ENCODE results near the gene RDH5. TPM values are rescaled to one million over a fixed set of nuclear protein-coding genes. Genes with fewer than 3 reads are reported as not detected.

The RDH5 gene
- total and polyA plus RNA-seq, 4 donors = 9.2 to 61.7 (median 29.2) TPM

Small RNA genes within 50 kb of the gene (small RNA-seq; reads per million reads assigned to genes)
- gene AC009779.1 (not detected), gene RF00017 (not detected)

Other genes with a start within 250 kb of the RDH5 start
- not detected for gene OR6C68, start 228.0 kb upstream of the RDH5 start, total RNA-seq
- not detected for gene OR6C68, start 228.0 kb upstream of the RDH5 start, polyA plus RNA-seq
- not detected for gene OR6C4, start 170.8 kb upstream of the RDH5 start, total RNA-seq
- gene OR6C4, start 170.8 kb upstream of the RDH5 start, polyA plus RNA-seq = not detected
- gene OR2AP1, start 147.9 kb upstream of the RDH5 start, total RNA-seq = not detected
- gene OR2AP1, start 147.9 kb upstream of the RDH5 start, polyA plus RNA-seq = not detected
- gene OR10P1, start 83.5 kb upstream of the RDH5 start, total RNA-seq = not detected
- gene OR10P1, start 83.5 kb upstream of the RDH5 start, polyA plus RNA-seq = not detected
- gene ITGA7, start 12.5 kb upstream of the RDH5 start, total RNA-seq = 1 to 10 TPM in 1 of 2 donors, under 1 TPM in 1; 0.98 to 3.8 TPM
- 1 to 10 TPM; 2.8 to 4.9 TPM for gene ITGA7, start 12.5 kb upstream of the RDH5 start, polyA plus RNA-seq
- gene BLOC1S1, start 4.3 kb upstream of the RDH5 start, total RNA-seq = 10 to 100 TPM; 43.7 to 79.6 TPM
- gene BLOC1S1, start 4.3 kb upstream of the RDH5 start, polyA plus RNA-seq = 100 to 1,000 TPM; 150 TPM
- gene CD63, start 8.6 kb downstream of the RDH5 start, total RNA-seq = 100 to 1,000 TPM; 185 to 373 TPM
- 100 to 1,000 TPM; 328 to 348 TPM for gene CD63, start 8.6 kb downstream of the RDH5 start, polyA plus RNA-seq
- gene GDF11, start 22.7 kb downstream of the RDH5 start, total RNA-seq = 1 to 10 TPM in 1 of 2 donors, under 1 TPM in 1; 0.84 to 5.0 TPM
- gene GDF11, start 22.7 kb downstream of the RDH5 start, polyA plus RNA-seq = under 1 TPM; 0.40 to 0.55 TPM
- 10 to 100 TPM; 19.1 to 29.5 TPM for gene SARNP, start 97.3 kb downstream of the RDH5 start, total RNA-seq
- gene SARNP, start 97.3 kb downstream of the RDH5 start, polyA plus RNA-seq = 10 to 100 TPM; 21.7 to 34.2 TPM
- 10 to 100 TPM; 12.8 to 13.1 TPM for gene ORMDL2, start 97.6 kb downstream of the RDH5 start, total RNA-seq
- gene ORMDL2, start 97.6 kb downstream of the RDH5 start, polyA plus RNA-seq = 10 to 100 TPM; 35.7 to 54.2 TPM
- gene DNAJC14, start 109.2 kb downstream of the RDH5 start, total RNA-seq = 10 to 100 TPM; 15.4 to 22.0 TPM
- 10 to 100 TPM in 1 of 2 donors, 1 to 10 TPM in 1; 4.8 to 11.9 TPM for gene DNAJC14, start 109.2 kb downstream of the RDH5 start, polyA plus RNA-seq
- 1 to 10 TPM; 1.1 TPM for gene MMP19, start 122.5 kb downstream of the RDH5 start, total RNA-seq
- gene MMP19, start 122.5 kb downstream of the RDH5 start, polyA plus RNA-seq = 1 to 10 TPM; 1.6 to 2.4 TPM
- gene PYM1, start 207.5 kb downstream of the RDH5 start, total RNA-seq = 10 to 100 TPM; 16.7 to 21.0 TPM
- gene PYM1, start 207.5 kb downstream of the RDH5 start, polyA plus RNA-seq = 10 to 100 TPM; 21.6 to 29.4 TPM
- 10 to 100 TPM in 1 of 2 donors, 1 to 10 TPM in 1; 6.9 to 10.5 TPM for gene DGKA, start 210.8 kb downstream of the RDH5 start, total RNA-seq
- 1 to 10 TPM; 2.1 to 3.3 TPM for gene DGKA, start 210.8 kb downstream of the RDH5 start, polyA plus RNA-seq
- 1 to 10 TPM; 1.1 to 4.5 TPM for gene PMEL, start 245.6 kb downstream of the RDH5 start, total RNA-seq
- 1 to 10 TPM; 2.1 to 2.7 TPM for gene PMEL, start 245.6 kb downstream of the RDH5 start, polyA plus RNA-seq
- 10 to 100 TPM in 1 of 2 donors, 1 to 10 TPM in 1; 8.6 to 22.6 TPM for gene CDK2, start 246.4 kb downstream of the RDH5 start, total RNA-seq
- 1 to 10 TPM; 5.1 to 7.3 TPM for gene CDK2, start 246.4 kb downstream of the RDH5 start, polyA plus RNA-seq

Measured in liver (tissue), 5 donors.